Neural cell (in vitro differentiated cells): ENCODE measurements around the gene TMEM253.

Experiments used
- EZH2 ChIP-seq: fragments of 200-600, 300-800 bp; shearing (Covaris generic), sonication (generic); IDR thresholded peaks from 2 replicates; pipeline ENCODE4 v1.6.1; 2014; ENCODE audit warnings: antibody characterized with exemption, low read length, borderline replicate concordance, mild to moderate bottlenecking; ENCODE audit not compliant: insufficient read depth, poor library complexity, severe bottlenecking
- POLR2AphosphoS5 ChIP-seq: IDR thresholded peaks from 2 replicates; pipeline ENCODE4 v1.6.1; 2012
- RAD21 ChIP-seq: fragments of 450-650 bp; conservative IDR thresholded peaks from 2 replicates; pipeline ENCODE4 v1.6.1; 2014; ENCODE audit warnings: antibody characterized with exemption, mild to moderate bottlenecking, moderate library complexity
- TAF1 ChIP-seq: IDR thresholded peaks from 2 replicates; pipeline ENCODE4 v1.6.1; 2012; ENCODE audit warnings: low read depth
- TF ChIP-seq, protein P1 (sequence below): fragments of 450-650 bp; IDR thresholded peaks from 2 replicates; pipeline ENCODE4 v1.5.1; 2014; ENCODE audit warnings: antibody characterized with exemption, mild to moderate bottlenecking, moderate library complexity; ENCODE audit not compliant: poor library complexity, severe bottlenecking
- TF ChIP-seq, protein P2 (sequence below): IDR thresholded peaks from 2 replicates; pipeline ENCODE4 v1.6.1; 2012; ENCODE audit warnings: borderline replicate concordance

DNA sequence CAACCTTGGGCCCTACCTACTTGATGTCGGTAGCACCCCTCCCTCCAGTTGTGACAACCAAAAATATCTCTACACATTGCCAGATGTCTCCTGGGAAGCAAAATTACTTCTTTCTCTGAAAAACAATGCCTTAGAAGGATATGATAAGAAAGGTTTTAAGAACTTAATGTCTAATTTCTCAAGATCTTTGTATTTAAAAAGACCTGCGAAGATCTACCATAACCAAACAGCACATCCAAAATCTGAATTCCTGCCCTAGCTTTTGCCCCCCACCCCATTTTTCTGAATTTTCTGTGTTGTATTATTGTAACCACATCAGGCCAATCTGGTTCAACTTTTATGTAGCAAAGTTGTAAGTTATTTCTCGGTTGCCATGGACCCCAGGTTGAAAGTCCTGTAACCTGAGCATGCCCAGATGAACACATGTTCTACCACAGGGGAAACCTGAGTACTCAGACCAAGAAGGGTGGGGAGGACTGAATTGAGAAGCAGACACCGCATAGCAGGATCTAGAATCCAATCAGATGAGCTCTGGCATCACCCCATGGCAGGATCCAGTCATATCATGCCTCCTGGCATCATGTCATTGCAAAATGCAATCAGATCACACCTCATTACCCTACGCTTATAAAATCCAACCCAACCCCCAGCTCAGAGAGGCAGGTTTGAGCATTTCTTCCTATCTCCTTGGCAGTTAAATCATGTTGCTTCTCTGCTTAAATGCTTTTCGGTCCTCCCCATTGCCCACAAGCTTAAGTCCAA lies 8.7 kb downstream of the TMEM253 start:
- TF ChIP-seq POLR2AphosphoS5 (peak; percentile 19), TAF1 (no peak), EZH2 (no peak), RAD21 (no peak)
- TF ChIP-seq, protein P1, sequence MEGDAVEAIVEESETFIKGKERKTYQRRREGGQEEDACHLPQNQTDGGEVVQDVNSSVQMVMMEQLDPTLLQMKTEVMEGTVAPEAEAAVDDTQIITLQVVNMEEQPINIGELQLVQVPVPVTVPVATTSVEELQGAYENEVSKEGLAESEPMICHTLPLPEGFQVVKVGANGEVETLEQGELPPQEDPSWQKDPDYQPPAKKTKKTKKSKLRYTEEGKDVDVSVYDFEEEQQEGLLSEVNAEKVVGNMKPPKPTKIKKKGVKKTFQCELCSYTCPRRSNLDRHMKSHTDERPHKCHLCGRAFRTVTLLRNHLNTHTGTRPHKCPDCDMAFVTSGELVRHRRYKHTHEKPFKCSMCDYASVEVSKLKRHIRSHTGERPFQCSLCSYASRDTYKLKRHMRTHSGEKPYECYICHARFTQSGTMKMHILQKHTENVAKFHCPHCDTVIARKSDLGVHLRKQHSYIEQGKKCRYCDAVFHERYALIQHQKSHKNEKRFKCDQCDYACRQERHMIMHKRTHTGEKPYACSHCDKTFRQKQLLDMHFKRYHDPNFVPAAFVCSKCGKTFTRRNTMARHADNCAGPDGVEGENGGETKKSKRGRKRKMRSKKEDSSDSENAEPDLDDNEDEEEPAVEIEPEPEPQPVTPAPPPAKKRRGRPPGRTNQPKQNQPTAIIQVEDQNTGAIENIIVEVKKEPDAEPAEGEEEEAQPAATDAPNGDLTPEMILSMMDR: no peak
- TF ChIP-seq, protein P2, sequence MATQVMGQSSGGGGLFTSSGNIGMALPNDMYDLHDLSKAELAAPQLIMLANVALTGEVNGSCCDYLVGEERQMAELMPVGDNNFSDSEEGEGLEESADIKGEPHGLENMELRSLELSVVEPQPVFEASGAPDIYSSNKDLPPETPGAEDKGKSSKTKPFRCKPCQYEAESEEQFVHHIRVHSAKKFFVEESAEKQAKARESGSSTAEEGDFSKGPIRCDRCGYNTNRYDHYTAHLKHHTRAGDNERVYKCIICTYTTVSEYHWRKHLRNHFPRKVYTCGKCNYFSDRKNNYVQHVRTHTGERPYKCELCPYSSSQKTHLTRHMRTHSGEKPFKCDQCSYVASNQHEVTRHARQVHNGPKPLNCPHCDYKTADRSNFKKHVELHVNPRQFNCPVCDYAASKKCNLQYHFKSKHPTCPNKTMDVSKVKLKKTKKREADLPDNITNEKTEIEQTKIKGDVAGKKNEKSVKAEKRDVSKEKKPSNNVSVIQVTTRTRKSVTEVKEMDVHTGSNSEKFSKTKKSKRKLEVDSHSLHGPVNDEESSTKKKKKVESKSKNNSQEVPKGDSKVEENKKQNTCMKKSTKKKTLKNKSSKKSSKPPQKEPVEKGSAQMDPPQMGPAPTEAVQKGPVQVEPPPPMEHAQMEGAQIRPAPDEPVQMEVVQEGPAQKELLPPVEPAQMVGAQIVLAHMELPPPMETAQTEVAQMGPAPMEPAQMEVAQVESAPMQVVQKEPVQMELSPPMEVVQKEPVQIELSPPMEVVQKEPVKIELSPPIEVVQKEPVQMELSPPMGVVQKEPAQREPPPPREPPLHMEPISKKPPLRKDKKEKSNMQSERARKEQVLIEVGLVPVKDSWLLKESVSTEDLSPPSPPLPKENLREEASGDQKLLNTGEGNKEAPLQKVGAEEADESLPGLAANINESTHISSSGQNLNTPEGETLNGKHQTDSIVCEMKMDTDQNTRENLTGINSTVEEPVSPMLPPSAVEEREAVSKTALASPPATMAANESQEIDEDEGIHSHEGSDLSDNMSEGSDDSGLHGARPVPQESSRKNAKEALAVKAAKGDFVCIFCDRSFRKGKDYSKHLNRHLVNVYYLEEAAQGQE: no peak
